Neural cell (in vitro differentiated cells): ENCODE measurements around the gene RRAGD.

ENCODE experiments used
- CTCF ChIP-seq: fragments of 450-650 bp; IDR thresholded peaks from 2 replicates; pipeline ENCODE4 v1.5.1; 2014; ENCODE audit warnings: antibody characterized with exemption, mild to moderate bottlenecking, moderate library complexity; ENCODE audit not compliant: poor library complexity, severe bottlenecking
- EZH2 ChIP-seq: fragments of 200-600, 300-800 bp; shearing (Covaris generic), sonication (generic); IDR thresholded peaks from 2 replicates; pipeline ENCODE4 v1.6.1; 2014; ENCODE audit warnings: antibody characterized with exemption, low read length, borderline replicate concordance, mild to moderate bottlenecking; ENCODE audit not compliant: insufficient read depth, poor library complexity, severe bottlenecking
- MXI1 ChIP-seq: fragments of 450-650 bp; conservative IDR thresholded peaks from 2 replicates; pipeline ENCODE4 v1.6.1; 2014; ENCODE audit warnings: antibody characterized with exemption, mild to moderate bottlenecking; ENCODE audit not compliant: poor library complexity, severe bottlenecking

- TF ChIP-seq CTCF (no peak), MXI1 (peak; percentile 12), EZH2 (no peak)
Measured at GRCh38 chr6:89411145-89412070, 665 bp downstream of the RRAGD start.
